Measurements from ENCODE around the gene PTPN20. TPM values are rescaled to one million over a fixed set of nuclear protein-coding genes. Genes with fewer than 3 reads are reported as not detected.

The PTPN20 gene
- total RNA-seq, 4 donors from 2014 or later, result 1.7 to 10.9 (median 7.7) TPM

- 78 to 92% methylated on average over 2 to 5 of the region's 5 CpGs for WGBS, 2 donors
- Histone ChIP-seq H3K9me3 (no peaks in the 10 kb centered on the region), H3K27ac (no peak overlapping the region), H3K4me1 (no peaks in the 10 kb centered on the region), H3K4me3 (replicated peaks in 1 of 3) (no peak overlapping the region), H3K27me3 (no peaks in the 10 kb centered on the region), H3K36me3 (no peaks in the 10 kb centered on the region)
- TF ChIP-seq, protein P1, sequence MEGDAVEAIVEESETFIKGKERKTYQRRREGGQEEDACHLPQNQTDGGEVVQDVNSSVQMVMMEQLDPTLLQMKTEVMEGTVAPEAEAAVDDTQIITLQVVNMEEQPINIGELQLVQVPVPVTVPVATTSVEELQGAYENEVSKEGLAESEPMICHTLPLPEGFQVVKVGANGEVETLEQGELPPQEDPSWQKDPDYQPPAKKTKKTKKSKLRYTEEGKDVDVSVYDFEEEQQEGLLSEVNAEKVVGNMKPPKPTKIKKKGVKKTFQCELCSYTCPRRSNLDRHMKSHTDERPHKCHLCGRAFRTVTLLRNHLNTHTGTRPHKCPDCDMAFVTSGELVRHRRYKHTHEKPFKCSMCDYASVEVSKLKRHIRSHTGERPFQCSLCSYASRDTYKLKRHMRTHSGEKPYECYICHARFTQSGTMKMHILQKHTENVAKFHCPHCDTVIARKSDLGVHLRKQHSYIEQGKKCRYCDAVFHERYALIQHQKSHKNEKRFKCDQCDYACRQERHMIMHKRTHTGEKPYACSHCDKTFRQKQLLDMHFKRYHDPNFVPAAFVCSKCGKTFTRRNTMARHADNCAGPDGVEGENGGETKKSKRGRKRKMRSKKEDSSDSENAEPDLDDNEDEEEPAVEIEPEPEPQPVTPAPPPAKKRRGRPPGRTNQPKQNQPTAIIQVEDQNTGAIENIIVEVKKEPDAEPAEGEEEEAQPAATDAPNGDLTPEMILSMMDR (IDR thresholded peaks at IDR 0.05), result no peak
- TF ChIP-seq POLR2A (IDR thresholded peaks at IDR 0.05), result no peak
- intact Hi-C loops (cut with DNase I), result no loop called here
- DNase-seq, result no peak
Measured at GRCh38 chr10:47042199-47042473, 130.9 kb downstream of the PTPN20 start.

- Histone ChIP-seq H3K36me3 (no peaks in the 10 kb centered on the region), H3K27me3 (no peaks in the 10 kb centered on the region), H3K9me3 (no peaks in the 10 kb centered on the region), H3K27ac (no peak overlapping the region), H3K4me3 (replicated peaks in 1 of 3) (no peak overlapping the region), H3K4me1 (no peaks in the 10 kb centered on the region)
- TF ChIP-seq POLR2A (IDR thresholded peaks at IDR 0.05), result no peak
- TF ChIP-seq, protein P1 (IDR thresholded peaks at IDR 0.05), result no peak
- WGBS, 2 donors, result 82 to 83% methylated on average over 15 to 18 of the region's 19 CpGs
- DNase-seq, result peak in 1 of 2 donors; percentile 1
- intact Hi-C loops (cut with DNase I), result no loop called here
Measured at GRCh38 chr10:47042780-47043750, 131.8 kb downstream of the PTPN20 start.

DNA sequence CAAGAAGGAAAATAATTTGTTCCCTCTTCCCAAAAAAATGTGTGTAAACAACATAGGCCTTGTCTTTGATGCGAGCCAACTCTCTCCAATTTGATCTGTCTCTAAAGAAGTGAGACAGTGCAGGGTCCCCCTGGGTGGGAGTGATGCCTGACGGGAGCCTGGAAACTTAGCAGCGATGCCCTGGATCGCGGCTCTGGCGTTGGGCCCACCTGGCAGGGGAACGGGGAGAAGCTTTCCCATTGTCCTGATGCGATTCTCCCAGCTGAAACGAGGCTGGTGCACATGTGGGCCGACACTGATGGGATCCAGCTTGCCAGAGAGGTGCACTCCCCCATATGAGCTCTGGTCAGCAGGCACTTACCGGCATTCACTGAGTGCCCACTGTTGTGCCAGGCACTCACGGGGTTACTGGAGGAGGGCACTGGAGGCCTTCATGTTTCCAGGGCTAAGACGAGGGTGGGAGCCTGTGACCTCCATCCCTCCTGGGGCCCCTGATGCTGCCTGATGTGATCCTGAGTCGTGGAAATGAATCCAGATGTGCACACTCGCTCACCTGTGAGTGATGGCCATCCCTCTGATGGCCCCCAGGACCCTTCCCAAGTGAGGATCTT lies 132.8 kb downstream of the PTPN20 start:
- DNase-seq, result no peak
- no peaks in the 10 kb centered on the region for H3K4me1 ChIP-seq
- no peak overlapping the region for H3K27ac ChIP-seq
- H3K4me3 ChIP-seq (replicated peaks in 1 of 3), result no peak overlapping the region
- H3K27me3 ChIP-seq, result no peaks in the 10 kb centered on the region
- no peaks in the 10 kb centered on the region for H3K36me3 ChIP-seq
- WGBS, 2 donors, result 84 to 86% methylated on average over 11 to 12 of the region's 15 CpGs
- no peaks in the 10 kb centered on the region for H3K9me3 ChIP-seq
- TF ChIP-seq POLR2A (IDR thresholded peaks at IDR 0.05), result no peak
- TF ChIP-seq, protein P1 (IDR thresholded peaks at IDR 0.05), result no peak
- intact Hi-C loops (cut with DNase I), result no loop called here

GRCh38 chr10:47044741-47045140 lies 133.5 kb downstream of the PTPN20 start:
- no peak for DNase-seq
- H3K4me1 ChIP-seq, result no peaks in the 10 kb centered on the region
- no peak overlapping the region for H3K27ac ChIP-seq
- H3K36me3 ChIP-seq, result no peaks in the 10 kb centered on the region
- no peak overlapping the region for H3K4me3 ChIP-seq (replicated peaks in 1 of 3)
- TF ChIP-seq, protein P1 (IDR thresholded peaks at IDR 0.05), result no peak
- no peak for TF ChIP-seq POLR2A (IDR thresholded peaks at IDR 0.05)
- intact Hi-C loops (cut with DNase I), result no loop called here
- 84 to 93% methylated on average over 2 of the region's 2 CpGs for WGBS, 2 donors
- no peaks in the 10 kb centered on the region for H3K27me3 ChIP-seq
- no peaks in the 10 kb centered on the region for H3K9me3 ChIP-seq

GRCh38 chr10:47045331-47045861 lies 134.2 kb downstream of the PTPN20 start:
- no peak for DNase-seq
- H3K27ac ChIP-seq, result no peak overlapping the region
- H3K4me3 ChIP-seq (replicated peaks in 1 of 3), result no peak overlapping the region
- no peaks in the 10 kb centered on the region for H3K36me3 ChIP-seq
- H3K27me3 ChIP-seq, result no peaks in the 10 kb centered on the region
- no peaks in the 10 kb centered on the region for H3K9me3 ChIP-seq
- intact Hi-C loops (cut with DNase I), result no loop called here
- WGBS, 2 donors, result 85 to 90% methylated on average over 3 to 8 of the region's 8 CpGs
- TF ChIP-seq, protein P1 (IDR thresholded peaks at IDR 0.05), result no peak
- TF ChIP-seq POLR2A (IDR thresholded peaks at IDR 0.05), result no peak
- no peaks in the 10 kb centered on the region for H3K4me1 ChIP-seq
